Fibroblast of villous mesenchyme (primary cell): ENCODE data around the gene FAM222A. TPM values are rescaled to one million over a fixed set of nuclear protein-coding genes. Genes with fewer than 3 reads are reported as not detected.

ENCODE experiments used
- DNase-seq: peaks from one replicate; pipeline ENCODE4 v3.0.0-alpha.2; 2010; ENCODE audit warnings: low read depth
- H3K4me3 ChIP-seq: 2 replicates; pipeline ENCODE4 v1.5.1; 2011; ENCODE audit warnings: low read depth, mild to moderate bottlenecking, low read length
- total RNA-seq: library from RNA; depleted of rRNA; stranded (reverse); fragments of >200 nt; gene quantifications from 2 replicates; pipeline ENCODE4 v1.2.3, GENCODE V29; 2012
- TF ChIP-seq, protein P1 (sequence below): IDR thresholded peaks from 2 replicates; pipeline ENCODE4 v1.5.1; 2012; ENCODE audit warnings: low read depth, mild to moderate bottlenecking, low read length; ENCODE audit not compliant: insufficient read depth

The FAM222A gene
- total RNA-seq, 1 donor, result 0.43 TPM

DNA sequence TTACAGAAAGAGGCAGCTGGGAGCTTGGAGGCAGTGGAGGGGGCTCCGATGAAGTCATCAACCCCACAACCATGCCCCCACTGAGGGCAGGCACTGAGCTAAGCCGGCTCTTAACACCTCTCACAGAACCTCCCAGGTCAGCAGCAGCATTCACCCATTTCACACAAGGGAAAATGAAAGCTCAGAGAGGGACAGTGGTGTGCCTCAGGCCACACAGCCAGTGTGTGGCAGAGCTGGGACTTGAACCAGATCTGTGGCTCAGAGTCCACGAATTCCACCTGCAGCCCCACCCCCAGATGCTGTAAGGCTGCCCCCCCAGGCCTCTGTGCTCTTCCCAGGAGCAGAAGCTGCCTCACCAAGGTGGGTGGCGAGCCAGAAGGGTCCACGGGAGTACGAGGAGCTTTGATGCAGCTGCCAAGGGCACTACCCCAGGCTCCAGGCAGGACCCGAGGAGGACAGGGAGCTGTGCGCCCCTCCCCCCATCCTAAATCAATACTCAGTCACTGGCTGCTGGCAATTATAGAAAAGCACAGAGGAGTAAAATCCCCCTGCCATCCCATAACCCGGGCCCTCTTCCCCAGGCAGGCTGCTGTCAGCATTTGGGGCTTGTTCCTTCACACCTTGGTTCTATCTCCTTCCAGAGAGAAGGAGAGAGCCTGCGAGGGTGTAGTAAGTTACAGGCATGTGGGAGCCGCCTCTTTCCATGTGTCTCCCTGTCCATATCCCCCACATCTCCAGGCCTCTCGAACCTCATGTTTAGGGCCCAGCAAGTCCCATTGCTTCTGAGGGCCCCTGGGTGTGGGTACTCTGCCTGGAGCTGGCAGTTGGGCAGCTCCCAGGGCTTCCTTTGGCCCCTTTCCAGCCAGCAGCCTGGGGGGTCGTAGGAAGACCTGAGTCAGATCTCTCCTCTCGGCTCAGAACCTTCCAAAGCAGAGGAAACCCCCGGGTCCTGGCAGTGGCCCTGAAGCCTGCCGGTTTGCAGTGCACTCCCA, 47.6 kb downstream of the FAM222A start:
- no peak overlapping the region for H3K4me3 ChIP-seq
- TF ChIP-seq, protein P1, sequence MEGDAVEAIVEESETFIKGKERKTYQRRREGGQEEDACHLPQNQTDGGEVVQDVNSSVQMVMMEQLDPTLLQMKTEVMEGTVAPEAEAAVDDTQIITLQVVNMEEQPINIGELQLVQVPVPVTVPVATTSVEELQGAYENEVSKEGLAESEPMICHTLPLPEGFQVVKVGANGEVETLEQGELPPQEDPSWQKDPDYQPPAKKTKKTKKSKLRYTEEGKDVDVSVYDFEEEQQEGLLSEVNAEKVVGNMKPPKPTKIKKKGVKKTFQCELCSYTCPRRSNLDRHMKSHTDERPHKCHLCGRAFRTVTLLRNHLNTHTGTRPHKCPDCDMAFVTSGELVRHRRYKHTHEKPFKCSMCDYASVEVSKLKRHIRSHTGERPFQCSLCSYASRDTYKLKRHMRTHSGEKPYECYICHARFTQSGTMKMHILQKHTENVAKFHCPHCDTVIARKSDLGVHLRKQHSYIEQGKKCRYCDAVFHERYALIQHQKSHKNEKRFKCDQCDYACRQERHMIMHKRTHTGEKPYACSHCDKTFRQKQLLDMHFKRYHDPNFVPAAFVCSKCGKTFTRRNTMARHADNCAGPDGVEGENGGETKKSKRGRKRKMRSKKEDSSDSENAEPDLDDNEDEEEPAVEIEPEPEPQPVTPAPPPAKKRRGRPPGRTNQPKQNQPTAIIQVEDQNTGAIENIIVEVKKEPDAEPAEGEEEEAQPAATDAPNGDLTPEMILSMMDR, result no peak
- no peak for DNase-seq

DNA sequence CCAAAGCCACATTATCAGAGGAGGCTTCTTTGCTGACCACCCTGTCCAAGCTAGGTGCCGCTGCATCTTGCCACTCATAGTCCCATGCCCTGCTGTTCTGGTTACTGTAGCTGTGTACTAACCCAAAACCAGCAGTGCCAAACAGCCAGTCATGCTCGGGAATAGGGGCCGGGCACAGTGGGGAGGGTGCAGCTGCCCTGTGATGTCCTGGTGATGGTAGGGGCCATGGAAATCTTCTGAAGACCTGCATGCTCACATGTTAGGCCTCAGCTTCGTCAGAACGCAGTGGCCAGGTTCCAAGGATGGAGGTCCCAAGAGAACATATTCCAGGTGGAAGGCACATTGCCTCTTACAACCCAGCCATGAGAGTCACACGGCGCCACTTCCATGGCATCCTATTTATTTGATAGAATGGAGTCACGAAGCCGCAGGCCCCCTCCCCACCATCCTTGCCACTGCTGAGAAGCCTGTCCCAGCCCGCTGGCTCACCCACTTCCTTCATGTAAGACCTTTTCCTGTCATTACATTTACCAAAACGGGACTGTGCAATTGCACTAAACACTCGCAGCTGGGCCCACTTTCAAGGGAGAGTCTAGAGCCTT, 48.5 kb downstream of the FAM222A start:
- H3K4me3 ChIP-seq, result no peak overlapping the region
- TF ChIP-seq, protein P1, result no peak
- no peak for DNase-seq

DNA sequence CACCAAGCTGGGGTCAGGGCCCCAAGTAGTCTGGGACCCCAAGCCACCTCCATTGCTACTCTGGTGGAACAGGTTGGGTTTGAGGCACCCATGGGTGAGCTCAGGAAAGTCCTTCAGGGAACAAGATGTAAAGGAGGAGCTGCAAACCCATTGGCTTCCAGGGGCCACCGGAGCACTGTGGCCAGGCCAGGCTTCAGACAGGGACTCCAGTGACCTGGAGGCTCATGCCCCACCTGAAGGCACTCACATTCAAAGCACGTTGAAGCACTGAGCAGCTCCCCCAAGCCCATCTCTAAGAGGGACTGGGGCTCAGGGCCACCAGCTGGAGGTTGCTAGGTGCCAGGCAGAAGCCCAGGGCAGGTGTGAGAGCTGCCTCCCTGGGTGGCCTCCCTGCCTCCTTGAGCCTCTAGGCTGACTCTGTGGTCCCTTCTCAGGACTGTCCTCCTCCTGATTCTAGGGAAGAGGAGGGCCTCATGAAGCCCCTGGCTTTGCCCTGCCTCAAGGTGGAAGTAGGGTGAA, 49.1 kb downstream of the FAM222A start:
- TF ChIP-seq, protein P1, result no peak
- no peak overlapping the region for H3K4me3 ChIP-seq
- no peak for DNase-seq

DNA sequence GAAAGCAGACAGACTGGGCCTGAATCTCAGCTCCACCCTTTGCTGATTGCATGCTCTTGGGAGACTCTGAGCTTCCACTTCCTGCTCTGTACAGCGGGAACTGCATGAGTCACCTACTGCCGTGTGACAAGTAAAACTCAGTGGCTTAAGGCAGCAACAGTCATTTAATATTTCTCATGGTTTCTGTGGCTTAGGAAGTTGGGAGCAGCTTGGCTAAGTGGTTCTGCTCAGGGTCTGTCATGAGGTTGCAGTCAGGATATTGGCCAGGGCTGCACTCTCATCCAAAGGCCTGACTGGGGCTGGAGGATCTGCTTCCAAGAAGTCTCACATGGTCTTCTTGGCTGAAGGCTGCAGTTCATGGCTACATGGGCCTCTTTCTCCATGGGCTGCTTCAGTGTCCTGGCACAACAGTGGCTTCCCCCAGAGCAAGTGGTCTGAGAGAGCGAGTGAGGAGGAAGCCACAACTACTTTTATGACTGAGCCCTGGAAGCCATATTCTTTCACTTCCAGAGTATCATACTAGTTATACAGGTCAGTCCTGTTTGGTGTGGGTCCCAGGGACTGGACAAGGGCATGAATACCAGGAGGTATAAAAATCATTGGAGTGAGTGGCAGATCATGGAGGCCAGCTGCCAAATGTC, 49.7 kb downstream of the FAM222A start:
- TF ChIP-seq, protein P1, result no peak
- peak; percentile 12 for DNase-seq
- no peak overlapping the region for H3K4me3 ChIP-seq

DNA sequence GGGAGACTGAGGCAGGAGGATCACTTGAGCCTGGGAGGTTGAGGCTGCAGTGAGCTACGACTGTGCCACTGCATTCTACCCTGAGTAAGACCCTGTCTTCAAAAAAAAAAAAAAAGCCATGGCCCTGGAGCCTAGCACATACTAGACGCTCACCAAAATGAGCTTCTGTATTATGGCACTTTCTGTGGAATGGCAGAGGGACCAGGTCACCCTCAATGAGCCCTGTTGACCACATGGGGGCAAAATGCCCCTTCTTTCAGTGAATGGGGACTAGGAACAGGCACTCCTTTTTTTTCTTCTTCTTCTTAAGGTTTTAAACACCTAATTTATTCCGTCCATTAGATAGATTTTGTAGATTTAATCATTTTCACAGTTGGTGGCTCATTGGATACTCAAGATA, 50.5 kb downstream of the FAM222A start:
- no peak for DNase-seq
- H3K4me3 ChIP-seq, result no peak overlapping the region
- TF ChIP-seq, protein P1, result no peak

DNA sequence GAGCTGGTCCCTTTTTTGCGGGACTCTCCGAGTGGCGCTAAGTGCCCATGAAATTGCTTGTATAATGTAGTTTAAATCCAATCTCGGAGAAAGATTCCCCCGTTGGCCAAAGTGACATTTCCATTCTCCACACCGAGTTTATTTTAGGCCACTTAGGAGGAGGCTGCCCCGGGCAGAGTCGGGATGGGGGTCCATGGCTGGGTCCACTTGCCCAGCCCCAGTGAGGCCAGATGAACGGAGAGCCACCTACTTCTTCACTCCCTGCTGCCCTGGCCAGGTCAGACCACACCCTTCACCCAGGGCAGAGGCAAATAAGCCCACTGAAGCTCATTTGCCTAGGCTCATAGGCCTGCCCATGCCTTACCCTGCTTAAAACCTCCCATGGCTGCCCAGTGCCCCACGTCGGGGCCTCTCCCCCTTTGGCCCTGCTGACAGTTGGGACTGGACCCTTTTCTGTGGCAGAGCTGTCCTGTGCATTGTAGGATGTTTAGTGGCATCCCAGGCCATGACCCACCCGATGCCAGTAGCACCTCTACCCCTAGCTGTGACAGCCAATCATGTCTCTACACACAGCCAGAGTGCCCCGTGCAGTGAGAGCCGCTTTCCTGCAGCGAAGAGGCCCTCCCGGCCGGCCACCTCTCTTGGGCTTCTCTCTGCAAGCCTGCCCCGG, 51.3 kb downstream of the FAM222A start:
- TF ChIP-seq, protein P1, result no peak
- DNase-seq, result no peak
- no peak overlapping the region for H3K4me3 ChIP-seq
